NCI-H2171 (cell line): ENCODE measurements around the gene TTBK1.

Experiments used
- DNase-seq: peaks from one replicate; lab custom pipeline; 2025; lab: John Stamatoyannopoulos, UW

TTBK1 gene

DNA sequence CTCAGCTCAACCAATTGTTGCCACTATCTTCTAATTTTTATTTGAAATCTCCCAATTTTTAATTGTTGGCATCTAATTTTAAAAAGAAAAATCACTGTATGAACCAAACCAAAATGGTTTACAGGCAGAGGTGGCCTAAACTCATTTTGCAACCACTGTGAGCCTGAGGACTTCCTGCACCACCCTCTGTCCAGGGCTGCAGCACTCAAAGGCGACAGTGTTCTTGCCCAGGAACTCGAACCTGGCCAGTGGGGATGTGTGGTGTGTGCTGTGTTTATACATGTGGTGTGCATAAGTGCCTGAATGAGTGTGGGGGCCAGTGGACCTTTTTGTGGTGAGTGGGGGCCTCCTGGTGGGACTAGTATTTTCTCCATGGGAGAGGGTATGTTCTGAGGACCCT is 30.4 kb downstream of the TTBK1 start:
- DNase-seq = no peak

DNA sequence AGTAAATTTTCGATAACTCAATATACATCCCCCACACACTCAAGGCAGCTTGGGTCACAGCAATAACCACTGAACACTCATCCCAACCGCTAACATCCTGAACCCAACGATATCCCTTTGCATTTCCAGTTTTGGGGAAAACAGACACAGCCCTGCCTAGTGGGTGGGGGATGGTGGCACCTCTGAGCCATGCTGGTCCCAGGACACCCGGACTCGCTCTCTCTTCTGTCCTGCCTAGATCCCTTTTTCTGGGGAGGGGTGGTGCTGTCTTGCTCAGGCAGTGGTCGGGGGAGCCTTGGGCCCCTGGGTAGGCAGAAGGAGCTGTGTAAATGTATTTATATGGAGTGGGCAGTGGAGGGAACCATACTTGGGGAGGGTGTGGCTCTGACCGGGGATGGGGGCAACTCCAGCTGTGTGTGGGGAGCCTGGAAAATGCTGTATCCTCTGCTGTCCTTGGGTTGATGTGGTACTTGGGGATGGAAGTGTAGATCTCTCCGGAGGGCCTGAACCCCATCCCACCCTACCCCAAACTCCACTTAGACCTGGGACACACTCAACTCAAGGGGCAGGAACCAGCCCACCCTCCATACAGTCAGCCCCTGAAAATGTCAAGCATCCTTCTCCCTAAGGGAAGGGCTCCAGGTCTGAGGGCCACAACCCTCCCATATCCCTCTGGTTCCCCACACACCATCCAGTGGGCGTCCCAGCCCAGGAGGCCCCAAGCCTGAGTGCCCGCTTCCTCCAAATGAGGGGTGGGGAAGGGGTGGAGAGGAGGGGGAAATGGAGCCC is 31.0 kb downstream of the TTBK1 start:
- DNase-seq = no peak

DNA sequence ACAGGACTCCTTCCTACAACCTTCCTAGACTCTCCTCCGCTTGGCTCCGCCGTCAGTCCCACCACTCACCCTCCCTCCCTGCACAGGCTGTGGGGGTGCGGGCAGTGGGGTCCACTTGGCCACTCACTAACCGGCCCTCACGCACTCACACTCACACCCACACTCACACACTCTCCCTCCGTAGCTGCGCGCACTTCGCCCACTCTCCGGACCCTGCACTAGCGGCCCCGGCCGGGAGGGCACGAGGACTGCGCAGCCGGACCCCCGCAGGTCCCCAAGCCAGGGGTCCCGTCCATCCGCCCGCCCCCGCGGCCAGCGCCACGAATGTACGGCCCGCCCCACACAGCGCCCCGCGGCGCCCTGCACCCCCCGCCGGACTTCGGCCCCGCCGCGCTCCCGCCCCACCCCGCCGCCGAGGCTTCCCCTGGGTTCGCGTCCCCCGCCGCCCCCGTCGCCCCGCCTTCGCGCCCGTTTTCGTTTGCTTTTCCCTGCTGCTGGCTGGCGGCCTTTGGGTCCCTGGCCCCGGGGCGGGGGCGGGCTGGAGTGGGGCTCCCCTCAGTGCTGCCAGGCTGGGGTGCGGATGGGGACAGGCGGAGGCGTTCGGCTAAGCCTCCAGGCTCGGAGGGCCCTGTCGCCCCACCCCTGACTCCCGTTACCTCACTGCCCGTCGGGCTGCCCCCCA is 31.8 kb downstream of the TTBK1 start:
- no peak for DNase-seq

DNA sequence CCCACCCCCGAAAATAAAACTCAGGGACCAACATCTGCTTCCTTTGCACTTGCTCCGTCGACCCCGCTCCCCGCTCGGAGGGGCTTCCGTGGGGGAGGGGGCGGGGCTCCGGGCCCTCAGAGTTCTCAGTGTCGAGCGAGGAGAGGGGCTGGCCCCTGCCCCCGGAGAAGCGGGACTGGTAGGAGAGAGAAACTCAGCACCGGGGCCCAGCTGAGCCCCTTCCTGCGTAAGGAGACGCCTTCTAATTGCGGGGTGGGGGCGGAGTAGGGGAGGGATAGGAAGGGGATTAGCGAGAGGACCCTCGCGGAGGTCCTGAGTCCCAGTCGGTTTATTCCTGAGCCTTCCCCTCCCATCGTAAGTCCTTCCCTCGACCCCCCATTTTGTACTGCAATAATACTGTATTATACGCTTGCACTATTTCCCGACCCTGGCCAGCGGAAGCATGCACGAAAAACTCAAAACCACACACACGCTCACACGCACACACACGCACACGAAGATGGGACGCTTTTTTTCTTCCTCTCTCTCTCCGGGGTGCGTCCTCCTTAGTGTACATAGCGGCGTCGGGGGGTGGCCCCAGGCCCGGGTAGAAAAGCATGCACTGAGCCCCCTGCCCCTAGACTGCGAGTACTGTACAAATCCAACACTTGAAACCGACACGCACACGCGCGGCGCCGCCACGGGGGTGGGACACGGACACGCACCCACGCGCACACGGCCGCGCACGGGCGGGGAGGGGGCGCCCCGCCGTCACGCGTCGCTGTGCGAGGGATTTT is 32.7 kb downstream of the TTBK1 start:
- DNase-seq = no peak

DNA sequence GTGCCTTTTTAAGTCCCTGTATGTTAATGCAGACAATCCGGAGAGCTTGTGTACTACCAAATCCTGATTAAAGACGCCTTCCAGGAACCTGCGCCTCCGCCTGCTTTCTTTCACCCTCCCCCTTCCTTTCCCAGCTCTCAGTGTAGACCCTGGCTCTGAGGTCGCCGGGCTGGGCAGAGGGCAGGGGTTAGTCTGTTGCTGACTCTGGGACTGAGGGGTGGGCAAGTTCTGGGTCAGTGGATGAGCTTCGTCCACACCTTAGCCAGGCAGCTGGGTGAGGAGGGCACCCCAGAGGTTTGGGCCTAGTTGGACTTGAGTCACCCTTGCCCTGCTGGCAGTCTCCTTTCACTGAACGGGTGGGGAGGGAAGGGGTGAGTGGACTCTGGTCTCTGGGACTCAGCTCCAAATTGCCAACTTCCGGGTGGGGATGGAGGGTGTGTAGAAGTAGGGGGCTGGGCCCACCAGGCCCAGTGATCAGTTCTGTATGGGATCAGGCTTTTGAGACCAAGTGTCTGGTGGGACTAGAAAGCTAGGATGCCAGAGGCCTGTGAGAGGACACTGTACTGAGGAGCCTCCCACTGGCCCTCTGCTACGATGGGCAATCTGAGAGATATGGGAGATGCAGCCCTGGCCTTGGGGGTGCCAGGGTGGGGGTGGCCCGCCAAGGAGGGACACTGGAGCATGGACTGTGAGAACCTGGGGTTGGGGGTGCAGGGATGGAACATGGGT is 33.5 kb downstream of the TTBK1 start:
- no peak for DNase-seq

DNA sequence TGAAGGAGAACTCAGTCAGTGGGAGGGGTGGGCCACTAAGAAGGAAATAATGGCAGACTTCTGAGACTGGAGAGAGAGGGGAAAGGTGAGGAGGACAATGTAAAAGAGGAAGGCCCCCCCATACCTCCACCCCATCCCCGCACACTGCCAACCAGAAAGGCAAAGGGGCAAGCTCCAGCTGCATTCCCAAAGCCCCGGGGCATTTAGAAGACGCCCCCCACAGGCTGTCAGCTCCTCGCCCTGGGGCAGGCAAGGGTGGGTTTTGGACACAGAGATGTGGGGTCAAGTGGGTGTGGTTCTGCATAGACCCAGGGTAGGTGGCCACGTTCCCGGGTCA is 34.0 kb downstream of the TTBK1 start:
- no peak for DNase-seq

DNA sequence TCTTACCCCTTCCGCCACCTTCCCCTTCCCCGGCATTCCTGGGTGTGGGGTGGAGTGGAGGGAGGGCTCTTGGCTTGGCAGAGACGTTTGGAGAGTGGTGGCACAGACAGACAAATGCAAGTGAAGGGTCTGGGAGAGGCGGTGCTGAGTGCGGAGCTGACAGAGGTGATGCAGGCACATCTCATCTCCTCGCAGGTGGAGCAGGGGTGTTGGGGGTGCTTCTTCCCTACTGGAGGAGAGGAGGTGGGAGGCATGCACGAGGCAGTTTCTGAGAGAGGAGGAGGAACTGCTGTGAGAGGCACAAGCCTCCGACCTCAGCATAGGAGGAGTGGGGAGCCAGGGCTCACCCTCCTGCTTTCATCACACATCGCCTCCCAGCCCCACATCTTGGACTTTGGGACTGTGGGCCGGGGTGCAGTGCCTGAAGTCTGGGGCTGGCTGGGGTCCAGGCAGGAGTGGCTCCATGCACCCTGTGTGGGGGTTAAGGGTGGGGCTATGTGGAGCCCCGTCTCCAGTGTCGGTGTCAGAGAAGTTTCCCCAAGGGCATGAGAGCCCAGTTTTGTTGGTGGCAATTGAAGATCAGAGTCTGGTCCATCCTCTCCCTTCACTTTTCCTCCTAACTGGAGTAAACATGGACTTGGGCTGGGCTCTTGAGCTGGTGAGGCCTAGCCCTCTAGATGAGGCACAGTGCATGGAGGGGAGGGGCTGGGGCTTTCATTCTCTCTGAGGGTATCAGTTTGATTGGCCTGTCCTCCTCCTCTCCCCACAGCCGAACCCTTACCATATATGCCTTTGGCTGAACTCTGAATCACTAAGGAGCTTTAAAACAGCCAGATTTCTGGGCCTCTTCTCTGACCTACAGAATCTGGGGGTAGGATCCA is 34.6 kb downstream of the TTBK1 start:
- no peak for DNase-seq

DNA sequence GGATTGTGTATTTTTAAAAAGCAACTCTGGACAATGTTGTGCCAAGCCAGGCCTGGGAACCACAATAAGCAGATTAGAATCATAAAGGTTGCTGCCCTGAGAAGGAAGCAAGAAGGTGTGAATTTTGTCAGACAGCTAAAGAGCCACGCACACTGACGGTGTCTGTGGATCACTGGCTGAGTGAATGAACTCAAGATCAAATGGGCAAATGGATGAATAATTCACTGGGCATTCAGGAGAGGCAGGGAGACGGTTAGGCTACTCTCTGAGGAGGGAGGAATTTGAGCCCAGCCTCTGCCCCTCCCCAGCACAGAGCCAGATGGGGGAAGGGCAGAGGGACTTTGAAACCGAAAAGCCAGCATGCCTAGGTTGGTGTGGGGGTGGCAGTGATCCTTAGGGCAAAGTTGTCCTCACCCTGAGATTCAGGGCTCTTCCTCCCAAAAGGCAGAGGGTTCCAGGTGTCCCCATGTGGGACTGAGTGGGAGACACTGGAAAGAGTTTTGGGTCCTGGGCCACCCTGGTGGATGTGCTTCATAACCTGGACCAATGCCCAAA is 35.3 kb downstream of the TTBK1 start:
- no peak for DNase-seq

DNA sequence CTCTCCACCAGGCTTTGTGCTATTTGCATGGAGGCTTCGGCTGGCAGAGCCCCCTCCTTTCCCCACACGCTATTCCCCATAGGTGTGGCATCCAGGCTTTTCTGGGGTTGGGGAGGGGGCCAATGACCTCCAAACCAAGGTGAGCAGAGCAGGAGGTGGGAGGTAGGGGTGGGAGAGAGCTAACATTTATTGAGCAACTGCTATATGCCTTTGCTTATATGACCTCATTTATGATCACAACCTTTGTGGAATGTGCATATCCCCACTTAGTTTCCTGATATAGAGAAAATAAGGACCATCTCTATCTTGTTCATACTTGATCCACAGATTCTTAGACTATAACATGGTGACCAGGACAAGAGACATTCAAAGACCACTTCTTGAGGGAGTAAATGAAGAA is 37.0 kb downstream of the TTBK1 start:
- no peak for DNase-seq

DNA sequence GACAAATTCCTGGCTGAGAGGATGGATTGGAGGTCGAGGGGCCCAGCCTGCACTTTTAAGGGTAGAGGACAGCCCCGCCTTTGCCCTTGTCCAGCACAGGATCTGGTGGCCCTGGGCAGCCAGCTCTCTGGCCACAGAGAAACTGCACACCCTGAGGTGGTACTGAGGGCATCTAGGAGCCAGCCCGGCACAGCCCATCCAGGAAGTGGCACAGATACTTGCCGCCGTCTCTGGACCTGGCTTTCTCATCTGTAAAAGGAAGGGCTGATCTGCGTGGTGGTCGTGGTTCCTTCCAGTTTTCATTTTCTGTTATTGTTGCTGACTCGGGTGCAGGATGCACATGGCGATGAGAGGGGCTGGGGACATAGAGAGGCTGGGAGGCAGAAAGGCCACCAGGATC is 38.8 kb downstream of the TTBK1 start:
- no peak for DNase-seq

DNA sequence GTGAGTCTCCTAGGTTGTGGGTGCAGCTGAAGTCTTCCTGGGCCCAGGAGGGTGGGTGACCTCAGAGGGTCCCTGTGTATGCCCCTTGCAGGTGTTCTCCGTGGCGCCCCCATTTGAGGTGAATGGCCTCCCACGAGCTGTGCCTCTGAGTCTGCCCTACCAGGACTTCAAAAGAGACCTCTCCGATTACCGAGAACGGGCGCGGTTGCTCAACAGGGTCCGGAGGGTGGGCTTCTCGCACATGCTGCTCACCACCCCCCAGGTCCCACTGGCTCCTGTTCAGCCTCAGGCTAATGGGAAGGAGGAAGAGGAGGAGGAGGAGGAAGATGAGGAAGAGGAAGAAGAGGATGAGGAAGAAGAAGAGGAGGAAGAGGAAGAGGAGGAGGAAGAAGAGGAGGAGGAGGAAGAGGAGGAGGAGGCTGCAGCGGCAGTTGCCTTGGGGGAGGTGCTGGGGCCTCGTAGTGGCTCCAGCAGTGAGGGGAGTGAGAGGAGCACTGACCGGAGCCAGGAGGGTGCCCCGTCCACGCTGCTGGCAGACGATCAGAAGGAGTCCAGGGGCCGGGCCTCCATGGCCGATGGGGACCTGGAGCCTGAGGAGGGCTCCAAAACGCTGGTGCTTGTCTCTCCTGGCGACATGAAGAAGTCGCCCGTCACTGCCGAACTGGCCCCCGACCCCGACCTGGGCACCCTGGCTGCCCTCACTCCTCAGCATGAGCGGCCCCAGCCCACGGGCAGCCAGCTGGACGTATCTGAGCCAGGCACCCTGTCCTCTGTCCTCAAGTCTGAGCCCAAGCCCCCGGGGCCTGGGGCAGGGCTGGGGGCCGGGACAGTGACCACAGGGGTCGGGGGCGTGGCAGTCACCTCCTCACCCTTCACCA is 39.6 kb downstream of the TTBK1 start:
- no peak for DNase-seq

DNA sequence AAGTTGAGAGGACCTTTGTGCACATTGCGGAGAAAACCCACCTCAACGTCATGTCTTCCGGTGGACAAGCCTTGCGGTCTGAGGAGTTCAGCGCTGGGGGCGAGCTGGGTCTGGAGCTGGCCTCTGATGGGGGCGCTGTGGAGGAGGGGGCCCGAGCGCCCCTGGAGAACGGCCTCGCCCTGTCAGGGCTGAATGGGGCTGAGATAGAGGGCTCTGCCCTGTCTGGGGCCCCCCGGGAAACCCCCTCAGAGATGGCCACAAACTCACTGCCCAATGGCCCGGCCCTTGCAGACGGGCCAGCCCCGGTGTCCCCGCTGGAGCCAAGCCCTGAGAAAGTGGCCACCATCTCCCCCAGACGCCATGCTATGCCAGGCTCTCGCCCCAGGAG is 40.2 kb downstream of the TTBK1 start:
- DNase-seq = no peak

DNA sequence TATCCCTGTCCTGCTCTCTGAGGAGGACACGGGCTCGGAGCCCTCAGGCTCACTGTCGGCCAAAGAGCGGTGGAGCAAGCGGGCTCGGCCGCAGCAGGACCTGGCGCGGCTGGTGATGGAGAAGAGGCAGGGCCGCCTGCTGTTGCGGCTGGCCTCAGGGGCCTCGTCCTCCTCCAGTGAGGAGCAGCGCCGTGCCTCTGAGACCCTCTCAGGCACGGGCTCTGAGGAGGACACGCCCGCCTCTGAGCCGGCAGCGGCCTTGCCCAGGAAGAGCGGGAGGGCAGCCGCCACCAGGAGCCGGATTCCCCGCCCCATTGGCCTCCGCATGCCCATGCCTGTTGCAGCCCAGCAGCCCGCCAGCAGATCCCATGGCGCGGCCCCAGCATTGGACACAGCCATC is 40.6 kb downstream of the TTBK1 start:
- DNase-seq = no peak

DNA sequence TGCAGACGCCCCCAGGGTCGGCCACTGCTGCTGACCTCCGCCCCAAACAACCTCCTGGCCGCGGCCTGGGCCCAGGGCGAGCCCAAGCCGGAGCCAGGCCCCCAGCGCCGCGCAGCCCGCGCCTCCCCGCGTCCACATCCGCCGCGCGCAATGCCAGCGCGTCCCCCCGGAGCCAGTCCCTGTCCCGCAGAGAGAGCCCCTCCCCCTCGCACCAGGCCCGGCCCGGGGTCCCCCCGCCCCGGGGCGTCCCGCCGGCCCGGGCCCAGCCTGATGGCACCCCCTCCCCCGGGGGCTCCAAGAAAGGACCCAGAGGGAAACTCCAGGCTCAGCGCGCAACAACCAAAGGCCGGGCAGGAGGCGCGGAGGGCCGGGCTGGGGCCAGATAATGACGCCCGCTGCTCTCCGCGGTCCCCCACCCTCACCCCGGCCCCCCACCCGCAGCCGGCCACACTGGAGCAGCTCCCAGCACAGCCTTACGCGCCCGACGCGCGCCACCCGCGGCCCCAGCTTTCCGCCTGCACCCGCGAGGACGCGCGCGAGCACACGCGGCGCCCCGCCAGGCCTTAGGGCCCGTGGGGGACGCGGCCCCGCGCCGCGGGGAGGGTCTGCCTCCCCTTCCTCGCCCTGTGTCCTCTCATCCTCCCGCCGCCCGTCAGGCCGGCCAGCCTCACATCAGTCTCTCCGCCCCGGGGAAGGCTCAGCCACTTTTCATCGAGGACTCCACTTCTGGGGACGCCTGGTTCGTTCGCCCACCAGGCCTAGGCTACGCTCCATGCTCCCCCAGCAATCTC is 41.9 kb downstream of the TTBK1 start:
- DNase-seq = no peak

DNA sequence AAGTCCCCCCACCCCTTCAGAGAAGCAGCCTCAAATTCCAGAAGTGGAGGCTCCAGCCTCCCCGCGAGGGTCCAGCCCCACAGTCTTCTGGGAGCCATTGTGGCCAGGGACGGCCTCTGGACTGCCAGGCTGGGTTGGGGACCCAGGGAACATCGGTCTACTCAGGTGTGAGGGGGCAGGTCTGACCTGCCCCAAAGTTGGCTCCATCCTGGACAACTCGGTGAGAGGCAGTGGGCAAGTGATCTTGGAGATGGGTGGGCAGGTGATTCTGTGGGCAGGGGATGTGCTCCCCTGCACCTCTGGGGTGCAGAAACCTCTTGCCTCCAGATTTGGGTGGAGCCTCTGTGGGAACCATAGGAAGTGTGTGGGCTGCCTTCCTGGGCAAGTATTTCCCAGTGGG is 42.6 kb downstream of the TTBK1 start:
- DNase-seq = no peak

DNA sequence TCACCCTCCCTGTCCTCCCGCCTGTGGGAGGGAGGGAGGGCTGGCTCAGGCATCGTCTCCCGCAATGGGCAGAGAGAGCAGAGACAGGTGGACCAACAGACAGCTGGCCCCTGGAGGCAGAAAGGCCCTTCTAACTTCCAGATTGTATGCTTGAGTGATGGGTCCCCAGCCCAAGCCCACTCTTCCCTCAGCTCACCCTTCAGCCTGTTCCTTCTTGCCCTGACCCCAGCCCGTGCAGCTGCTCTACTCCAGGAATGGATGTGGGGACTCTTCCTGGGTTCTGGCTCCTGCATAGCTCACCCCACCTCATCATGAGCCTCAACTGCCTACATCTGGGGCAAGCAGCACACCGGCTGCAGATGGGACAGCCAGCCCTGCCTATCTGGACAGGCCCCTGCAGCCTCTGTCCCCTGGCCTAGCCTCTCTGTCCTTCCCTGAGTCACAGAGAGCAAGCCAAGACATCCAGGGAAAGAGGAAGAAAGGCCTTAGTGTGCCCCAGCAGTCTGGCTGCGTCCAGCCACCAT is 43.2 kb downstream of the TTBK1 start:
- DNase-seq = no peak

DNA sequence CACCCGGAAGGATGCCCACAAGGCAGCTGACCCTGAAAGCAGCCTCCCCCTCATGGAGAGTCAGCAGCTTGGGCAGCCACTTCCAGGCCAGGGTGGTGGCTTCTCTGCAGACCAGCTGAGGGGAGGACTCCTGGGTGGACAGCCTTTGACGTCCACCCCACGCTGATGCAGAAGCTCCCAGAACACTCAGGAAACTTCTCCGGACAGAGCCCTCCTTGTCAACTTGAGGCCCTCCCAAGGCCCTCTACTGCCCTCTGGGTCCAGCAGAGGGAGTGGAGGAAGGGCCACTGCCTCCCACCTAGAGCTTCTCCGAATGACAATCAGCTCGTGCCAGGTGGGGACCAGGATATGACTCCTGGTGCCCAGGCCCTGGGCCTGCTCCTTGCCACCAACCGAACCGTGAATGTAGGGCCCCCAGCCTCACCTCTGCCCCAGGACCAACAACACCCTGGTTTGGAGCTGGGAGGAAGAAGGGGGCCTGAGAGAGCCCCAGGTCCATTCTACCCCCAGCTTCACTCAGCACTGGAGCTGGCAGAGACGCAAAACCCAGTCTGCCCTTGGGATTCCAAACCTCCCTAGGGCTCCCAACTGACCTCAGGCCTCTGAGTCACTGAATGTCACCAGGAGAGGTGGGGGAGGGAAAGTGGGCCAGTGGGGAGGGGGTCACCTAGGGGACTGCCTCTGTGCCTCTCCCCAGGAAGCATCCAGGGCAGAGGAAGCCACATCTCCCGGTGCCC is 43.9 kb downstream of the TTBK1 start:
- no peak for DNase-seq
